ENCODE results near the gene SHOX.

Gene SHOX

DNA sequence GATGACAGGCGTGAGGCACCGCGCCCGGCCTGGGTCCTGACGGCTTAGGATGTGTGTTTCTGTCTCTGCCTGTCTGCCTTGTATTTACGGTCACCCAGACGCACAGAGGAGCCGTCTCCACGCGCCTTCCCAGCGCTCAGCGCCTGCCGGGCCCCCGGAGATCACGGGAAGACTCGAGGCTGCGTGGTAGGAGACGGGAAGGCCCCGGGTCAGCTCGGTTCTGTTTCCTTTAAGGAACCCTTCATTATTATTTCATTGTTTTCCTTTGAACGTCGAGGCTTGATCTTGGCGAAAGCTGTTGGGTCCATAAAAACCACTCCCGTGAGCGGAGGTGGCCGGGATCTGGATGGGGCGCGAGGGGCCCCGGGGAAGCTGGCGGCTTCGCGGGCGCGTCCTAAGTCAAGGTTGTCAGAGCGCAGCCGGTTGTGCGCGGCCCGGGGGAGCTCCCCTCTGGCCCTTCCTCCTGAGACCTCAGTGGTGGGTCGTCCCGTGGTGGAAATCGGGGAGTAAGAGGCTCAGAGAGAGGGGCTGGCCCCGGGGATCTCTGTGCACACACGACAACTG is 1.3 kb downstream of the SHOX start:
- H3K9ac ChIP-seq (ENCODE audit: low read depth, low read length): no peak overlapping the region
- H3K27me3 ChIP-seq (ENCODE audit: insufficient read depth, low read length, poor library complexity): no peaks in the 10 kb centered on the region
- no peak for ATAC-seq (ENCODE audit: insufficient read depth, low read depth)
- H3K4me2 ChIP-seq (ENCODE audit: insufficient read depth, low read length): no peak overlapping the region
- H3K36me3 ChIP-seq (ENCODE audit: insufficient read depth, low read length): no peaks in the 10 kb centered on the region
- no peak for DNase-seq
- no peaks in the 10 kb centered on the region for H3K4me1 ChIP-seq (ENCODE audit: insufficient read depth, low read length)
- H3K79me2 ChIP-seq (ENCODE audit: insufficient read depth, low read length): no peaks in the 10 kb centered on the region
- H2AFZ ChIP-seq (ENCODE audit: low read depth, low read length): no peak overlapping the region
- no peak overlapping the region for H3K27ac ChIP-seq (ENCODE audit: low read length)
- no peak for TF ChIP-seq EZH2 (IDR thresholded peaks at IDR 0.05; ENCODE audit: borderline replicate concordance, low read depth, low read length, severe bottlenecking)
- TF ChIP-seq, protein P1, sequence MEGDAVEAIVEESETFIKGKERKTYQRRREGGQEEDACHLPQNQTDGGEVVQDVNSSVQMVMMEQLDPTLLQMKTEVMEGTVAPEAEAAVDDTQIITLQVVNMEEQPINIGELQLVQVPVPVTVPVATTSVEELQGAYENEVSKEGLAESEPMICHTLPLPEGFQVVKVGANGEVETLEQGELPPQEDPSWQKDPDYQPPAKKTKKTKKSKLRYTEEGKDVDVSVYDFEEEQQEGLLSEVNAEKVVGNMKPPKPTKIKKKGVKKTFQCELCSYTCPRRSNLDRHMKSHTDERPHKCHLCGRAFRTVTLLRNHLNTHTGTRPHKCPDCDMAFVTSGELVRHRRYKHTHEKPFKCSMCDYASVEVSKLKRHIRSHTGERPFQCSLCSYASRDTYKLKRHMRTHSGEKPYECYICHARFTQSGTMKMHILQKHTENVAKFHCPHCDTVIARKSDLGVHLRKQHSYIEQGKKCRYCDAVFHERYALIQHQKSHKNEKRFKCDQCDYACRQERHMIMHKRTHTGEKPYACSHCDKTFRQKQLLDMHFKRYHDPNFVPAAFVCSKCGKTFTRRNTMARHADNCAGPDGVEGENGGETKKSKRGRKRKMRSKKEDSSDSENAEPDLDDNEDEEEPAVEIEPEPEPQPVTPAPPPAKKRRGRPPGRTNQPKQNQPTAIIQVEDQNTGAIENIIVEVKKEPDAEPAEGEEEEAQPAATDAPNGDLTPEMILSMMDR (IDR thresholded peaks at IDR 0.05; ENCODE audit: borderline replicate concordance, extremely low read depth, low read length, poor library complexity, severe bottlenecking): no peak
- H3K4me3 ChIP-seq (ENCODE audit: low read depth in 1 of 2, low read length in 2 of 2): no peak overlapping the region
- no peaks in the 10 kb centered on the region for H4K20me1 ChIP-seq (ENCODE audit: insufficient read depth, low read length)
- H3K9me3 ChIP-seq (ENCODE audit: insufficient read depth, low read length, severe bottlenecking): no peaks in the 10 kb centered on the region

GRCh38 chrX:632366-633042 is 1.9 kb downstream of the SHOX start:
- no peak for ATAC-seq (ENCODE audit: insufficient read depth, low read depth)
- Histone ChIP-seq H4K20me1 (ENCODE audit: insufficient read depth, low read length) (no peaks in the 10 kb centered on the region), H3K27me3 (ENCODE audit: insufficient read depth, low read length, poor library complexity) (no peaks in the 10 kb centered on the region), H2AFZ (ENCODE audit: low read depth, low read length) (no peak overlapping the region), H3K4me2 (ENCODE audit: insufficient read depth, low read length) (no peak overlapping the region), H3K9ac (ENCODE audit: low read depth, low read length) (no peak overlapping the region), H3K4me1 (ENCODE audit: insufficient read depth, low read length) (no peaks in the 10 kb centered on the region), H3K9me3 (ENCODE audit: insufficient read depth, low read length, severe bottlenecking) (no peaks in the 10 kb centered on the region), H3K36me3 (ENCODE audit: insufficient read depth, low read length) (no peaks in the 10 kb centered on the region), H3K79me2 (ENCODE audit: insufficient read depth, low read length) (no peaks in the 10 kb centered on the region), H3K4me3 (ENCODE audit: low read depth in 1 of 2, low read length in 2 of 2) (no peak overlapping the region), H3K27ac (ENCODE audit: low read length) (no peak overlapping the region)
- no peak for TF ChIP-seq EZH2 (IDR thresholded peaks at IDR 0.05; ENCODE audit: borderline replicate concordance, low read depth, low read length, severe bottlenecking)
- TF ChIP-seq, protein P1 (IDR thresholded peaks at IDR 0.05; ENCODE audit: borderline replicate concordance, extremely low read depth, low read length, poor library complexity, severe bottlenecking): no peak
- no peak for DNase-seq

GRCh38 chrX:633043-633984 is 2.7 kb downstream of the SHOX start:
- no peak overlapping the region for H3K9ac ChIP-seq (ENCODE audit: low read depth, low read length)
- no peak overlapping the region for H3K4me2 ChIP-seq (ENCODE audit: insufficient read depth, low read length)
- no peak overlapping the region for H2AFZ ChIP-seq (ENCODE audit: low read depth, low read length)
- H3K4me3 ChIP-seq (ENCODE audit: low read depth in 1 of 2, low read length in 2 of 2): no peak overlapping the region
- H3K9me3 ChIP-seq (ENCODE audit: insufficient read depth, low read length, severe bottlenecking): no peaks in the 10 kb centered on the region
- no peaks in the 10 kb centered on the region for H3K4me1 ChIP-seq (ENCODE audit: insufficient read depth, low read length)
- no peaks in the 10 kb centered on the region for H3K36me3 ChIP-seq (ENCODE audit: insufficient read depth, low read length)
- H3K79me2 ChIP-seq (ENCODE audit: insufficient read depth, low read length): no peaks in the 10 kb centered on the region
- H4K20me1 ChIP-seq (ENCODE audit: insufficient read depth, low read length): no peaks in the 10 kb centered on the region
- H3K27ac ChIP-seq (ENCODE audit: low read length): no peak overlapping the region
- H3K27me3 ChIP-seq (ENCODE audit: insufficient read depth, low read length, poor library complexity): no peaks in the 10 kb centered on the region
- TF ChIP-seq, protein P1 (IDR thresholded peaks at IDR 0.05; ENCODE audit: borderline replicate concordance, extremely low read depth, low read length, poor library complexity, severe bottlenecking): no peak
- TF ChIP-seq EZH2 (IDR thresholded peaks at IDR 0.05; ENCODE audit: borderline replicate concordance, low read depth, low read length, severe bottlenecking): no peak
- DNase-seq: no peak
- ATAC-seq (ENCODE audit: insufficient read depth, low read depth): no peak
